GM12872 (cell line): ENCODE results near the gene ATF4.

Experiments
- TF ChIP-seq, protein P1 (sequence below): IDR thresholded peaks from 3 replicates; pipeline ENCODE4 v1.5.1; 2011; ENCODE audit warnings: low read depth, mild to moderate bottlenecking, low read length, moderate library complexity; ENCODE audit not compliant: insufficient read depth

ATF4 gene

GRCh38 chr22:39560127-39560526, 39.8 kb downstream of the ATF4 start:
- TF ChIP-seq, protein P1, sequence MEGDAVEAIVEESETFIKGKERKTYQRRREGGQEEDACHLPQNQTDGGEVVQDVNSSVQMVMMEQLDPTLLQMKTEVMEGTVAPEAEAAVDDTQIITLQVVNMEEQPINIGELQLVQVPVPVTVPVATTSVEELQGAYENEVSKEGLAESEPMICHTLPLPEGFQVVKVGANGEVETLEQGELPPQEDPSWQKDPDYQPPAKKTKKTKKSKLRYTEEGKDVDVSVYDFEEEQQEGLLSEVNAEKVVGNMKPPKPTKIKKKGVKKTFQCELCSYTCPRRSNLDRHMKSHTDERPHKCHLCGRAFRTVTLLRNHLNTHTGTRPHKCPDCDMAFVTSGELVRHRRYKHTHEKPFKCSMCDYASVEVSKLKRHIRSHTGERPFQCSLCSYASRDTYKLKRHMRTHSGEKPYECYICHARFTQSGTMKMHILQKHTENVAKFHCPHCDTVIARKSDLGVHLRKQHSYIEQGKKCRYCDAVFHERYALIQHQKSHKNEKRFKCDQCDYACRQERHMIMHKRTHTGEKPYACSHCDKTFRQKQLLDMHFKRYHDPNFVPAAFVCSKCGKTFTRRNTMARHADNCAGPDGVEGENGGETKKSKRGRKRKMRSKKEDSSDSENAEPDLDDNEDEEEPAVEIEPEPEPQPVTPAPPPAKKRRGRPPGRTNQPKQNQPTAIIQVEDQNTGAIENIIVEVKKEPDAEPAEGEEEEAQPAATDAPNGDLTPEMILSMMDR: no peak

GRCh38 chr22:39562839-39563489, 42.6 kb downstream of the ATF4 start:
- TF ChIP-seq, protein P1: no peak

DNA sequence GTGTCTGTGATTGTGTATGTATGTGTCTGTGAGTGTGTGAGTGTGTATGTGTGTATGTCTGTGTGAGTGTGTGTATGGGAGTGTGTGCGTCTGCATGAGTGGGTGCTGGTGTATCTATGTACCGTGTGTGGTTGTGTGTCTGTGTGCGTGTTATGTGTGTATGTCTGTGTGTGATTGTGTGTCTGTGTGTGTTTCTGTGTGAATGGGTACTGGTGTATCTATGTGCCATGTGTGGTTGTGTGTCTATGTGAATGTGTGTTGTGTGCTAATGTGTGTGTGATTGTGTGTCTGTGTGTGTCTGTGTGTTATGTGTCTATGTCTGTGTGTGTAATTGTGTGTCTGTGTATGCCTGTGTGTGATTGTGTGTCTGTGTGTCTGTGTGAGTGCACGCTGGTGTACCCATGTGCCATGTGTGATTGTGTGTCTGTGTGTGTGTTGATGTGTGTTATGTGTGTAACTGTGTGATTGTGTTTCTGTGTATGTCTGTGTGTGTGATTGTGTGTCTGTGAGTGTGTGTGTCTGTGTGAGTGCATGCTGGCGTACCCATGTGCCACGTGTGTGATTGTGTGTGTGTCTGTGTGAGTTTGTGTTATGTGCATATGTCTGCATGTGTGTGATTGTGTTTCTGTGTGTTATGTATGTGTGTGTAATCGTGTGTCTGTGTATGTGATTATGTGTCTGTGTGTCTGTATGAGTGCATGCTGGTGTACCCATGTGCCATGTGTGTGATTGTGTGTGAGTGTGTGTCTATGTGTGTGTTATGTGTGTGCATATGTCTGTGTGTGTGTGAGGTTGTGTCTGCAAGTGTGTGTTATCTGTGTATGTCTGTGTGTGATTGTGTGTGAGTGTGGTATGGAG, 43.4 kb downstream of the ATF4 start:
- TF ChIP-seq, protein P1: no peak

DNA sequence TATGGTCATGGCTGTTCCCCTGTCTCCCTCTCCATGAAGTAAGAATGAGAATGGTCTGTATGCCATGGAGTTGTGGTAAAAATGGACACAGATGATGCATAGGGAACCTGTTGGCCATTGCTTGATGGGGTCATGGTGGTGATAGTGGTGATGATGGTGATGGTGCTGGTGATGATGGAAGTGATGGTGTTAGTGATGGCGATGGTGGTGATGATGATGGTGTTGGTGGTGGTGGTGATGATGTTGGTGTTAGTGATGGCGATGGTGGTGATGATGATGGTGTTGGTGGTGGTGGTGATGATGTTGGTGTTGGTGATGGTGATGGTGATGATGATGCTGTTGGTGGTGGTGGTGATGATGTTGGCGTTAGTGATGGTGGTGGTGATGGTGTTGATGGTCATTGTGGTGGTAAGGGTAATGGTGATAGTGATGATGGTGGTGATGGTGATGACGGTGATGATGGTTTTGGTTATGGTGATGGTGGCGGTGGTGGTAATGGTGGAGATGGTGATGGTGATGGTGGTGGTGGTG, 45.1 kb downstream of the ATF4 start:
- TF ChIP-seq, protein P1: no peak

DNA sequence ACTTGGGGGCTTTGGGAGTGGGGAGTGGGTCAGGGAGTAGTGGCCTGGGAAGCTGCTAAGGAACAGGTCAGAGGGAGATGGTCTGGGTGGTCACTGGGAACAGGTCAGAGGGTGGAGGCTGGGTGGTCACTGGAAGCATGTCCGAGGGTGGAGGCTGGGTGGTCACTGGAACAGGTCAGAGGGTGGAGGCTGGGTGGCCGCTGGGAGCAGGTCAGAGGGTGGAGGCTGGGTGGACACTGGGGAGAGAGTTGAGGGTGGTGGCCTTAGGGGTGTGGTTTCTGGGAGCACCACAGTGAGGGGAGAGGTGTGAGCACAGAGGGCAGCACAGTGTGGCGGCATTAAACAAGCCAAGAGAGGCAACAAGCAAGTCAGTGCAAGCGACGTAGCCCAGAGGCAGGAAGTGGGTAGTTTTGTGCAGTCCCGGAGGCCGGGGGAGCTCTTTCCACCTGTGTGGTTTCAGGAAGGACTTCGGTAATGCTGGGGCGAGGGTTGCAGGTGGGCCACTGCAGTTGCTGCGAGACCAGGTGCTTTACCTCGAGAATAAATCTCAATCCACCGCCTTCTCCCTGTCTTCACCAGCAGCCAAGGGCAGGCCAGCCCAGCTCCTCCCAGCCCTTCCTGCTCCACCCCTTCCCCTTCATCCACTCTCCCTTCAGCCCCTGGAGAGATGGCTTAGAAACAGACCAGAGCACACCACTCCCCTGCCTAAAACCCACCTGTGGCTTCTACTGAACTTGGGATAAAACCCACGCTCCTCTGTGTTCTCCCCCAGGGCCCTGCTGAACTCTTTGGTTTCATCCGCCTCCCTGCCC, 47.0 kb downstream of the ATF4 start:
- TF ChIP-seq, protein P1: no peak

- TF ChIP-seq, protein P1: no peak
Measured at GRCh38 chr22:39568278-39568981, 48.1 kb downstream of the ATF4 start.
